Neuronal stem cell (in vitro differentiated cells): Measurements from ENCODE around the gene KSR2.

Source experiments
- DNase-seq: peaks from one replicate; pipeline ENCODE4 v3.0.0-alpha.2; 2013; ENCODE audit warnings: low spot score
- H2AFZ ChIP-seq: one replicate; pipeline ENCODE4 v1.6.1; 2013; ENCODE audit warnings: mild to moderate bottlenecking, low read length, inconsistent platforms
- H2AK5ac ChIP-seq: 2 replicates; pipeline ENCODE4 v1.6.1; 2013; ENCODE audit warnings: low read depth, mild to moderate bottlenecking, inconsistent platforms, low read length, moderate library complexity, mixed read lengths
- H2BK120ac ChIP-seq: 2 replicates; pipeline ENCODE4 v1.6.1; 2013; ENCODE audit warnings: low read depth, mild to moderate bottlenecking, inconsistent platforms, low read length, moderate library complexity, mixed read lengths
- H2BK12ac ChIP-seq: one replicate; pipeline ENCODE4 v1.6.1; 2013; ENCODE audit warnings: low read length, inconsistent platforms
- H2BK15ac ChIP-seq: 2 replicates; pipeline ENCODE4 v1.6.1; 2013; ENCODE audit warnings: mild to moderate bottlenecking, low read length, inconsistent platforms, mixed read lengths
- H2BK5ac ChIP-seq: one replicate; pipeline ENCODE4 v1.6.1; 2013; ENCODE audit warnings: inconsistent platforms, mild to moderate bottlenecking, low read length, moderate library complexity
- H3K14ac ChIP-seq: one replicate; pipeline ENCODE4 v1.6.1; 2013; ENCODE audit warnings: low read length, inconsistent platforms
- H3K18ac ChIP-seq: 2 replicates; pipeline ENCODE4 v1.6.1; 2013; ENCODE audit warnings: low read length, inconsistent platforms
- H3K23ac ChIP-seq: 2 replicates; pipeline ENCODE4 v1.6.1; 2013; ENCODE audit warnings: low read depth, mild to moderate bottlenecking, mixed read lengths, low read length, inconsistent platforms; ENCODE audit not compliant: poor library complexity
- H3K27ac ChIP-seq: replicated peaks from 3 replicates; pipeline ENCODE4 v1.5.1; 2013; ENCODE audit warnings: low read length, inconsistent platforms
- H3K27me3 ChIP-seq, 3 experiments: 2 replicates each; pipeline ENCODE4 v1.6.1; 2013; ENCODE audit warnings: low read length in 3 of 3, mild to moderate bottlenecking in 2 of 3, inconsistent platforms in 1 of 3, low read depth in 1 of 3, mixed read lengths in 1 of 3, moderate library complexity in 1 of 3; ENCODE audit not compliant: control insufficient read depth in 3 of 3, insufficient read depth in 3 of 3
- H3K36me3 ChIP-seq, 2 donors: replicated peaks in 1 of 2; 2 replicates each; pipeline ENCODE4 v1.6.1; 2013; ENCODE audit warnings: low read length in 2 of 2; ENCODE audit not compliant: control insufficient read depth in 2 of 2, insufficient read depth in 2 of 2
- H3K4ac ChIP-seq: 2 replicates; pipeline ENCODE4 v1.6.1; 2013; ENCODE audit warnings: inconsistent platforms, mild to moderate bottlenecking, low read length, moderate library complexity
- H3K4me1 ChIP-seq, 2 donors: 1 replicate in 1 of 2; 2 replicates in 1 of 2; pipeline ENCODE4 v1.6.1; 2013; ENCODE audit warnings: low read length in 2 of 2, low read depth in 1 of 2; ENCODE audit not compliant: control insufficient read depth in 2 of 2, insufficient read depth in 1 of 2
- H3K4me2 ChIP-seq: one replicate; pipeline ENCODE4 v1.6.1; 2013; ENCODE audit warnings: mild to moderate bottlenecking, low read length, inconsistent platforms; ENCODE audit not compliant: insufficient read depth, poor library complexity, severe bottlenecking
- H3K4me3 ChIP-seq, 2 donors: 2 replicates each; pipeline ENCODE4 v1.5.1; 2013; ENCODE audit warnings: low read length in 2 of 2, mild to moderate bottlenecking in 2 of 2, inconsistent platforms in 1 of 2, moderate library complexity in 1 of 2
- H3K79me1 ChIP-seq: one replicate; pipeline ENCODE4 v1.6.1; 2013; ENCODE audit warnings: low read depth, mild to moderate bottlenecking, inconsistent platforms, low read length, moderate library complexity
- H3K9ac ChIP-seq: one replicate; pipeline ENCODE4 v1.6.1; 2013; ENCODE audit warnings: mild to moderate bottlenecking, low read depth, low read length, inconsistent platforms; ENCODE audit not compliant: poor library complexity
- H3K9me3 ChIP-seq, 2 donors: replicated peaks in 1 of 2; 2 replicates each; pipeline versions ENCODE3 to v1.6.1; 2013; ENCODE audit warnings: low read length in 2 of 2, mild to moderate bottlenecking in 2 of 2, inconsistent platforms in 1 of 2, low read depth in 1 of 2, mixed read lengths in 1 of 2, moderate library complexity in 1 of 2; ENCODE audit not compliant: control insufficient read depth in 2 of 2, insufficient read depth in 1 of 2
- H4K8ac ChIP-seq: one replicate; pipeline ENCODE4 v1.6.1; 2013; ENCODE audit warnings: low read depth, mild to moderate bottlenecking, inconsistent platforms, low read length, moderate library complexity
- H4K91ac ChIP-seq: one replicate; pipeline ENCODE4 v1.6.1; 2013; ENCODE audit warnings: low read length, low read depth, mild to moderate bottlenecking, inconsistent platforms; ENCODE audit not compliant: poor library complexity
- WGBS, 2 donors: extraction: QIAGEN DNeasy Blood & Tissue Kit; methylation state at CpG; one replicate each; pipeline ENCODE4 v1.1.7; 2013; ENCODE audit warnings: missing lambda C conversion rate in 2 of 2, mixed read lengths in 1 of 2; ENCODE audit not compliant: insufficient read length in 2 of 2, insufficient replicate concordance in 1 of 2; ENCODE audit errors: extremely low coverage in 2 of 2; 5-methylcytosine and 5-hydroxymethylcytosine counted together

Gene KSR2

GRCh38 chr12:117590386-117590785, 378.4 kb downstream of the KSR2 start:
- no peak overlapping the region for H3K14ac ChIP-seq
- no peak overlapping the region for H2BK120ac ChIP-seq
- no peak overlapping the region for H3K9ac ChIP-seq
- H3K27me3 ChIP-seq: peaks cover 0 to 2% (median 0%) of the 10 kb centered on the region in 3 experiments
- H2AK5ac ChIP-seq: no peak overlapping the region
- no peaks in the 10 kb centered on the region for H3K4me1 ChIP-seq
- no peak overlapping the region for H3K23ac ChIP-seq
- peaks cover 0 to 2% of the 10 kb centered on the region in 2 donors for H3K9me3 ChIP-seq
- no peak overlapping the region for H4K91ac ChIP-seq
- no peak overlapping the region for H2AFZ ChIP-seq
- WGBS, 2 donors: no CpG with 5 or more reads among the region's 3 CpGs
- no peaks in the 10 kb centered on the region for H3K36me3 ChIP-seq
- no peak overlapping the region for H3K18ac ChIP-seq
- no peaks in the 10 kb centered on the region for H3K79me1 ChIP-seq
- H2BK12ac ChIP-seq: no peak overlapping the region
- H4K8ac ChIP-seq: no peak overlapping the region
- no peak overlapping the region for H3K27ac ChIP-seq
- H2BK15ac ChIP-seq: no peak overlapping the region
- H2BK5ac ChIP-seq: no peak overlapping the region
- no peak overlapping the region for H3K4ac ChIP-seq
- no peak for DNase-seq
- H3K4me3 ChIP-seq: no peak overlapping the region
- no peak overlapping the region for H3K4me2 ChIP-seq

DNA sequence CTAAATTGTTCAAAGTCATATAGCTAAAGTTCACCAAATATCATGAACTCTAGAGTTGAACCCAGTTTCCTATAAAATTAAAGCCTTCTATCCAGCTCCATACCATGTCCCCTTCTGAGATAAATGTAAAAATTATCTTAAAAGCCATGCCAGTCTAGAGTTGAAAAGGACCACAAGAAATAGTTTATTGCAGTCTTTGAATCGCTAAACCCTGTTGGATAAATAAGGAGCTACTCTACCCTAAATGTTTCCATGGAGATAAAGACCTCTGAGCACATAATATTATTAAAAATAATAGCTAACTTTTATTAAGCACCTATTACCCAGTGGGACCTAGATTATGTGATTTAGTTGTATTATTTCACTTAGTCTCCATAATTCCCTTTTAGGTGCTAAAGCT, 379.8 kb downstream of the KSR2 start:
- Histone ChIP-seq H4K91ac (no peak overlapping the region), H3K23ac (no peak overlapping the region), H2AK5ac (no peak overlapping the region), H3K79me1 (no peaks in the 10 kb centered on the region), H3K27ac (no peak overlapping the region), H2BK5ac (no peak overlapping the region), H3K4ac (no peak overlapping the region), H3K4me3 (no peak overlapping the region), H3K36me3 (no peaks in the 10 kb centered on the region), H3K27me3 (peaks cover 0 to 3% (median 0%) of the 10 kb centered on the region in 3 experiments), H3K4me1 (peaks cover 0 to 1% of the 10 kb centered on the region in 2 donors), H2BK12ac (no peak overlapping the region), H2BK120ac (no peak overlapping the region), H3K18ac (no peak overlapping the region), H2AFZ (no peak overlapping the region), H3K4me2 (no peak overlapping the region), H2BK15ac (no peak overlapping the region), H3K14ac (no peak overlapping the region), H3K9me3 (peaks cover 0 to 2% of the 10 kb centered on the region in 2 donors), H3K9ac (no peak overlapping the region), H4K8ac (no peak overlapping the region)
- no peak for DNase-seq
- WGBS, 2 donors: no CpG with 5 or more reads among the region's 1 CpG

DNA sequence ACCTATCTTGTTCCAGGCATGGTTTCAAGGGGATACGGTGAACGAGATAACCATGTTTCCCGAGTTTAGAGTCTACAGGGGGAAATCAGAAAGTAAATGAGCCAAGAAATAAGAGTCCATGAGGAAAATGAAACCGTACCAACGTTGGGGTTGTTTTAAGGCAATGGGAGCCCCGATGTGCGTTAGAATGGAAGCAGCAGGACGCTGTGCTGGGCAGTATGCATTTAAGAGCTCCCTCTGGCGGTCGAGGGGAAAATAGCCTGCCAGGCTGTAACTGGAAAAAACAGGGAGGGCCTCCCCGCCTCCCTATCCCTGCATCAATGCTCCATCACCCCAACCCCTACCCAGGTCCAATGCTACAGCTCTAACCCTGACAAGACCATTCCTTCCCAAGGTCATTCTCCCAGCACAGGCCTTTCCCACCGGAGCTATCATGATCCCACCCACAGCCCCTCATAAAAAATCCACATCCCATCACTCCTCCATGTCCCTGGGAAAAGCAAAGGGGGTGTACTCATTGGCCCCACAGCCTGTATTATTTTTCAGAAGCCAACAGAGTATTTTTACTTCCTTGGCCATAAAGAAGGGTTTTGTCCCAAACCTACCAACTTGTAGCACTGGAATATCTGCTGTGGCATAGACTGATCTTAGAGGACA, 381.0 kb downstream of the KSR2 start:
- DNase-seq: peak; percentile 47
- Histone ChIP-seq H3K79me1 (no peaks in the 10 kb centered on the region), H4K8ac (no peak overlapping the region), H2AFZ (no peak overlapping the region), H3K4me2 (no peak overlapping the region), H3K4me3 (no peak overlapping the region), H3K4ac (no peak overlapping the region), H3K23ac (no peak overlapping the region), H3K18ac (no peak overlapping the region), H3K9me3 (peaks cover 0 to 2% of the 10 kb centered on the region in 2 donors), H3K36me3 (no peaks in the 10 kb centered on the region), H3K27me3 (peaks cover 0 to 9% (median 0%) of the 10 kb centered on the region in 3 experiments), H2BK5ac (no peak overlapping the region), H2BK12ac (no peak overlapping the region), H3K4me1 (peaks cover 0 to 1% of the 10 kb centered on the region in 2 donors), H3K14ac (no peak overlapping the region), H2BK15ac (no peak overlapping the region), H3K9ac (no peak overlapping the region), H2BK120ac (no peak overlapping the region), H3K27ac (no peak overlapping the region), H2AK5ac (no peak overlapping the region), H4K91ac (no peak overlapping the region)
- no CpG with 5 or more reads among the region's 12 CpGs for WGBS, 2 donors

DNA sequence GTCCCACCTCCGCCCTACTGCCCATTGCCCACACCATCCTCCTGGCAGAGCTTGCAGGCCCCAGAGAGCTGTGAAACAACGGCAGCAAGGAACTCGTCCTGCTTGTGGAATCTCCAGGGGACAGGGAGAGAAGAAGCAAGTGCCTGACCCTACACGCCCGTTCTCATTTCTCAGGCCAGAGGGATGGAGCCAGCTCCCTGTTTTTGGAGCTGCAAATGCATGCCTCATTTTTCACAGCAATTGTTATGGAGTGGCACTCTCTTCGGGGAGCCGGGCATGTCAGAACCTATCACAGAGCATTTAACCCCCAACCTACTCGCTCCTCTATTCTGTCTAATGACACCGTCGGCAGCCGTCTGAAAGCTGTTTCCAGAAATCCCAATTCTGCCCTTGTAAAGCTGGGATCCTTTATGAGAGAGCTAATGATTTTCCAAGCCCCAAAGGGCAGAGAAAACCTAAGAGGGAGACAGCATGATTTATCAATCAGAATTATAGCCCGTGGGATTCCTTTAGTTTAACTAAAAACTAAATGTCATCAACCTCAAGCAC, 385.0 kb downstream of the KSR2 start:
- no peak overlapping the region for H2BK15ac ChIP-seq
- H2BK5ac ChIP-seq: no peak overlapping the region
- H2BK120ac ChIP-seq: no peak overlapping the region
- H3K36me3 ChIP-seq: no peaks in the 10 kb centered on the region
- no CpG with 5 or more reads among the region's 12 CpGs for WGBS, 2 donors
- H3K4me3 ChIP-seq: no peak overlapping the region
- H3K9ac ChIP-seq: no peak overlapping the region
- no peak overlapping the region for H3K23ac ChIP-seq
- H3K79me1 ChIP-seq: no peaks in the 10 kb centered on the region
- no peak overlapping the region for H3K4ac ChIP-seq
- no peak for DNase-seq
- H4K8ac ChIP-seq: no peak overlapping the region
- no peak overlapping the region for H3K27ac ChIP-seq
- peaks cover 0 to 5% of the 10 kb centered on the region in 2 donors for H3K4me1 ChIP-seq
- H3K18ac ChIP-seq: peak overlapping the region; percentile 1
- H3K9me3 ChIP-seq: no peaks in the 10 kb centered on the region
- H3K14ac ChIP-seq: no peak overlapping the region
- H2BK12ac ChIP-seq: no peak overlapping the region
- no peak overlapping the region for H2AK5ac ChIP-seq
- peaks cover 0 to 12% (median 2%) of the 10 kb centered on the region in 3 experiments for H3K27me3 ChIP-seq
- no peak overlapping the region for H4K91ac ChIP-seq
- peak overlapping the region; percentile 0 for H2AFZ ChIP-seq
- H3K4me2 ChIP-seq: no peak overlapping the region
